ENCODE results near the gene THAP8. TPM values are rescaled to one million over a fixed set of nuclear protein-coding genes. Genes with fewer than 3 reads are reported as not detected.

THAP8 gene
- polyA plus RNA-seq, 3 donors = 2.4 to 6.0 (median 3.1) TPM

- no peak for DNase-seq
- Histone ChIP-seq H3K79me2 (ENCODE audit: insufficient read depth, low read length) (peaks cover 34% of the 10 kb centered on the region), H3K4me3 (replicated peaks in 1 of 3; ENCODE audit: low read depth in 2 of 3, low read length in 3 of 3) (peak overlapping the region in 1 of 3 experiments; percentile 85), H3K4me1 (ENCODE audit: control insufficient read depth in 1 of 2, insufficient read depth in 2 of 2, low read length in 2 of 2) (peaks cover 23 to 28% of the 10 kb centered on the region in 2 donors), H3K9me3 (replicated peaks in 1 of 2; ENCODE audit: control insufficient read depth in 1 of 2, insufficient read depth in 1 of 2, low read length in 2 of 2) (no peaks in the 10 kb centered on the region), H4K20me1 (ENCODE audit: insufficient read depth, low read length) (peaks cover 32% of the 10 kb centered on the region), H3K9ac (ENCODE audit: insufficient read depth, low read length, poor library complexity, severe bottlenecking) (peak overlapping the region; percentile 79), H3K27me3 (ENCODE audit: control insufficient read depth in 2 of 2, insufficient read depth in 2 of 2, low read length in 2 of 2) (no peaks in the 10 kb centered on the region), H3K4me2 (replicated peaks; ENCODE audit: extremely low read depth, low read length, poor library complexity, severe bottlenecking) (no peak overlapping the region), H2AFZ (ENCODE audit: insufficient read depth, low read depth, low read length, poor library complexity, severe bottlenecking) (no peak overlapping the region), H3K36me3 (replicated peaks in 1 of 2; ENCODE audit: control insufficient read depth in 1 of 2, insufficient read depth in 2 of 2, low read length in 2 of 2) (peaks cover 11 to 25% of the 10 kb centered on the region in 2 donors), H3K27ac (ENCODE audit: low read depth in 1 of 2, low read length in 2 of 2) (no peak overlapping the region)
- Mint-ChIP-seq H3K27ac (peak overlapping the region in 1 of 7 donors; percentile 24), H3K36me3 (peaks cover 13 to 28% of the 10 kb centered on the region in 2 donors), H3K4me3 (no peak overlapping the region), H3K4me1 (peaks cover 28% of the 10 kb centered on the region), H3K9me3 (no peaks in the 10 kb centered on the region), H3K27me3 (ENCODE audit: low read depth in 3 of 3) (peaks cover 3 to 4% (median 3%) of the 10 kb centered on the region in 3 donors)
- intact Hi-C loops (cut with micrococcal nuclease) = loop anchor here in 1 of 2 donors (5.0 kb wide), 1 partner anchor 56 kb away; the partner anchor contains the start of genes THAP8 and WDR62
- no peak for TF ChIP-seq CTCF (IDR thresholded peaks at IDR 0.05)
- 98% methylated on average over 5 of the region's 8 CpGs for WGBS (ENCODE audit: insufficient coverage)
These were observed 57.3 kb downstream of the THAP8 start for GRCh38 chr19:35996777-35997176.

GRCh38 chr19:35995048-35995993 lies 58.8 kb downstream of the THAP8 start, which contains the start of gene SDHAF1:
Gene SDHAF1, plus strand, starts transcription at chr19:35995188. Its CDS starts 87 bp downstream, at chr19:35995275.
- peaks cover 2 to 4% (median 3%) of the 10 kb centered on the region in 3 donors for H3K27me3 Mint-ChIP-seq (ENCODE audit: low read depth in 3 of 3)
- DNase-seq = peak; percentile 93 to 96 (median 94)
- H3K27me3 ChIP-seq (ENCODE audit: control insufficient read depth in 2 of 2, insufficient read depth in 2 of 2, low read length in 2 of 2) = no peaks in the 10 kb centered on the region
- peaks cover 34% of the 10 kb centered on the region for H3K4me1 Mint-ChIP-seq
- peaks cover 28% of the 10 kb centered on the region for H4K20me1 ChIP-seq (ENCODE audit: insufficient read depth, low read length)
- no peak for TF ChIP-seq CTCF (IDR thresholded peaks at IDR 0.05)
- peak within 1 kb of the TSS; percentile 91 for H3K4me2 ChIP-seq (replicated peaks; ENCODE audit: extremely low read depth, low read length, poor library complexity, severe bottlenecking)
- peak within 1 kb of the TSS; percentile 79 for H3K9ac ChIP-seq (ENCODE audit: insufficient read depth, low read length, poor library complexity, severe bottlenecking)
- H3K9me3 ChIP-seq (replicated peaks in 1 of 2; ENCODE audit: control insufficient read depth in 1 of 2, insufficient read depth in 1 of 2, low read length in 2 of 2) = no peaks in the 10 kb centered on the region
- H3K36me3 Mint-ChIP-seq = peaks cover 9 to 15% of the 10 kb centered on the region in 2 donors
- intact Hi-C loops (cut with micrococcal nuclease) = loop anchor here in 1 of 2 donors (5.0 kb wide), 1 partner anchor 57 kb away; the partner anchor contains the start of genes THAP8 and WDR62
- peak within 1 kb of the TSS; percentile 52 to 85 (median 73) for H3K4me3 ChIP-seq (replicated peaks in 1 of 3; ENCODE audit: low read depth in 2 of 3, low read length in 3 of 3)
- peak within 1 kb of the TSS; percentile 88 to 95 for H3K4me3 Mint-ChIP-seq
- peak within 1 kb of the TSS; percentile 94 for H2AFZ ChIP-seq (ENCODE audit: insufficient read depth, low read depth, low read length, poor library complexity, severe bottlenecking)
- H3K36me3 ChIP-seq (replicated peaks in 1 of 2; ENCODE audit: control insufficient read depth in 1 of 2, insufficient read depth in 2 of 2, low read length in 2 of 2) = peaks cover 8 to 16% of the 10 kb centered on the region in 2 donors
- WGBS (ENCODE audit: insufficient coverage) = under 1% methylated on average over 95 of the region's 97 CpGs
- H3K4me1 ChIP-seq (ENCODE audit: control insufficient read depth in 1 of 2, insufficient read depth in 2 of 2, low read length in 2 of 2) = peaks cover 27 to 28% of the 10 kb centered on the region in 2 donors
- H3K27ac ChIP-seq (ENCODE audit: low read depth in 1 of 2, low read length in 2 of 2) = peak within 1 kb of the TSS; percentile 27 to 76
- peaks cover 34% of the 10 kb centered on the region for H3K79me2 ChIP-seq (ENCODE audit: insufficient read depth, low read length)
- H3K27ac Mint-ChIP-seq = peak within 1 kb of the TSS; percentile 85 to 95 (median 87)
- H3K9me3 Mint-ChIP-seq = peaks cover 0 to 3% (median 0%) of the 10 kb centered on the region in 7 donors

Measured in CD14-positive monocyte (primary cell).